Sciatic nerve (tissue), 2 donors: Measurements from ENCODE around the gene ARIH2. TPM values are rescaled to one million over a fixed set of nuclear protein-coding genes. Genes with fewer than 3 reads are reported as not detected.

ENCODE experiments used
- ATAC-seq: fragments of 200-7000 bp; cut with Tn5 transposase; one replicate; pipeline ENCODE4 v1.9.1; 2020; ENCODE audit warnings: mild to moderate bottlenecking, moderate library complexity
- DNase-seq: peaks from one replicate; pipeline ENCODE4 v3.0.0-alpha.2; 2020; ENCODE audit warnings: low spot score
- intact Hi-C: fragments of 100-400 bp; cut with DNase I; formaldehyde crosslinking; loops from one replicate; pipeline ENCODE4 v1.14.2; 2022
- total RNA-seq: library from RNA; stranded (reverse); fragmentation: NEBNext Ultra II Directional; extraction: Animal tissue kit (Norgen Biotek cat#: 25700); gene quantifications from one replicate; pipeline ENCODE4 v1.2.1, GENCODE V29; 2021
- donor health status: DM: no; HTN: no; CAD: no.
- donor health status: DM: no; HTN: no; CAD: no.

ARIH2 gene
- total RNA-seq, 1 donor from 2014 or later, result 88.9 TPM

- ATAC-seq, result no peak
These were observed 8.1 kb downstream of the ARIH2 start for GRCh38 chr3:48926425-48927392.

GRCh38 chr3:48927928-48928327 lies 9.3 kb downstream of the ARIH2 start:
- DNase-seq, result no peak
- intact Hi-C loops, result no loop called here
- ATAC-seq, result no peak

More at GRCh38 chr3:48926425-48927392, 8.1 kb downstream of the ARIH2 start:
- intact Hi-C loops, result no loop called here
- no peak for DNase-seq

GRCh38 chr3:48928679-48929078 lies 10.0 kb downstream of the ARIH2 start:
- no peak for DNase-seq
- intact Hi-C loops, result no loop called here
- ATAC-seq, result no peak

GRCh38 chr3:48929358-48930035 lies 10.9 kb downstream of the ARIH2 start:
- ATAC-seq (no peak), DNase-seq (no peak)
- intact Hi-C loops, result no loop called here

GRCh38 chr3:48930590-48930989 lies 11.9 kb downstream of the ARIH2 start:
- ATAC-seq (no peak), DNase-seq (no peak)
- intact Hi-C loops, result no loop called here

- intact Hi-C loops, result no loop called here
- DNase-seq (no peak), ATAC-seq (no peak)
These were observed 13.4 kb downstream of the ARIH2 start for GRCh38 chr3:48931944-48932580.

- ATAC-seq, result no peak
- intact Hi-C loops, result no loop called here
- DNase-seq, result no peak
These were observed 15.8 kb downstream of the ARIH2 start for GRCh38 chr3:48934333-48934991.

GRCh38 chr3:48935530-48935929 lies 16.9 kb downstream of the ARIH2 start:
- no peak for ATAC-seq
- no peak for DNase-seq
- intact Hi-C loops, result no loop called here

- ATAC-seq, result no peak
- no peak for DNase-seq
- intact Hi-C loops, result no loop called here
These were observed 19.5 kb downstream of the ARIH2 start for GRCh38 chr3:48938156-48938555.

- DNase-seq (no peak), ATAC-seq (no peak)
- intact Hi-C loops, result no loop called here
These were observed 20.0 kb downstream of the ARIH2 start for GRCh38 chr3:48938689-48939088.

GRCh38 chr3:48945432-48945831 lies 26.8 kb downstream of the ARIH2 start:
- DNase-seq (no peak), ATAC-seq (no peak)
- intact Hi-C loops, result no loop called here

GRCh38 chr3:48945891-48946549 lies 27.4 kb downstream of the ARIH2 start:
- intact Hi-C loops, result no loop called here

GRCh38 chr3:48949376-48949717 lies 30.7 kb downstream of the ARIH2 start:
- ATAC-seq (no peak), DNase-seq (no peak)
- intact Hi-C loops, result no loop called here

More at GRCh38 chr3:48945891-48946549, 27.4 kb downstream of the ARIH2 start:
- DNase-seq (no peak), ATAC-seq (no peak)

- DNase-seq, result no peak
- ATAC-seq, result no peak
- intact Hi-C loops, result no loop called here
These were observed 31.4 kb downstream of the ARIH2 start for GRCh38 chr3:48950051-48950450.

GRCh38 chr3:48951764-48952163 lies 33.1 kb downstream of the ARIH2 start:
- ATAC-seq, result no peak
- no peak for DNase-seq
- intact Hi-C loops, result no loop called here

- ATAC-seq (no peak), DNase-seq (no peak)
- intact Hi-C loops, result no loop called here
These were observed 34.0 kb downstream of the ARIH2 start for GRCh38 chr3:48952510-48953118.

GRCh38 chr3:48957006-48957705 lies 38.5 kb downstream of the ARIH2 start:
- ATAC-seq, result no peak
- intact Hi-C loops, result no loop called here
- DNase-seq, result no peak

GRCh38 chr3:48960841-48961413 lies 42.3 kb downstream of the ARIH2 start:
- ATAC-seq, result no peak
- intact Hi-C loops, result no loop called here
- no peak for DNase-seq
